ENCODE measurements around the gene CHRM3. TPM values are rescaled to one million over a fixed set of nuclear protein-coding genes. Genes with fewer than 3 reads are reported as not detected.

CHRM3 gene
- total and polyA plus RNA-seq, 2 experiments from 2014 or later = 0.93 to 1.6 TPM

- no peak for DNase-seq (ENCODE audit: low read depth in 1 of 2, low spot score in 1 of 2)
- no peak overlapping the region for H3K27ac ChIP-seq
- H3K4me3 ChIP-seq = no peak overlapping the region
- no peaks in the 10 kb centered on the region for H3K9me3 ChIP-seq (ENCODE audit: low read depth)
- H3K4me1 ChIP-seq (ENCODE audit: low read depth) = no peaks in the 10 kb centered on the region
- no peak for TF ChIP-seq CTCF (IDR thresholded peaks at IDR 0.05; ENCODE audit: low read depth, low read length)
- no peaks in the 10 kb centered on the region for H3K27me3 ChIP-seq
- no peaks in the 10 kb centered on the region for H3K36me3 ChIP-seq
These were observed 32.8 kb upstream of the CHRM3 start for GRCh38 chr1:239353536-239353935.

- DNase-seq (ENCODE audit: low read depth in 1 of 2, low spot score in 1 of 2) = no peak
- no peak for TF ChIP-seq CTCF (IDR thresholded peaks at IDR 0.05; ENCODE audit: low read depth, low read length)
- H3K27ac ChIP-seq = no peak overlapping the region
- H3K4me3 ChIP-seq = no peak overlapping the region
- no peaks in the 10 kb centered on the region for H3K27me3 ChIP-seq
- H3K4me1 ChIP-seq (ENCODE audit: low read depth) = no peaks in the 10 kb centered on the region
- H3K9me3 ChIP-seq (ENCODE audit: low read depth) = no peaks in the 10 kb centered on the region
- no peaks in the 10 kb centered on the region for H3K36me3 ChIP-seq
These were observed 32.1 kb upstream of the CHRM3 start for GRCh38 chr1:239354231-239354630.

- Histone ChIP-seq H3K27me3 (no peaks in the 10 kb centered on the region), H3K9me3 (ENCODE audit: low read depth) (no peaks in the 10 kb centered on the region), H3K27ac (no peak overlapping the region), H3K4me1 (ENCODE audit: low read depth) (no peaks in the 10 kb centered on the region), H3K36me3 (no peaks in the 10 kb centered on the region), H3K4me3 (no peak overlapping the region)
- no peak for DNase-seq (ENCODE audit: low read depth in 1 of 2, low spot score in 1 of 2)
- no peak for TF ChIP-seq CTCF (IDR thresholded peaks at IDR 0.05; ENCODE audit: low read depth, low read length)
These were observed 28.5 kb upstream of the CHRM3 start for GRCh38 chr1:239357867-239358266.

GRCh38 chr1:239361403-239361802 is 25.0 kb upstream of the CHRM3 start:
- H3K27me3 ChIP-seq = no peaks in the 10 kb centered on the region
- DNase-seq (ENCODE audit: low read depth in 1 of 2, low spot score in 1 of 2) = peak in 1 of 2 donors; percentile 3
- no peaks in the 10 kb centered on the region for H3K4me1 ChIP-seq (ENCODE audit: low read depth)
- H3K4me3 ChIP-seq = no peak overlapping the region
- no peak overlapping the region for H3K27ac ChIP-seq
- no peaks in the 10 kb centered on the region for H3K9me3 ChIP-seq (ENCODE audit: low read depth)
- TF ChIP-seq CTCF (IDR thresholded peaks at IDR 0.05; ENCODE audit: low read depth, low read length) = no peak
- no peaks in the 10 kb centered on the region for H3K36me3 ChIP-seq

GRCh38 chr1:239363930-239364329 is 22.4 kb upstream of the CHRM3 start:
- H3K4me3 ChIP-seq = no peak overlapping the region
- no peaks in the 10 kb centered on the region for H3K9me3 ChIP-seq (ENCODE audit: low read depth)
- TF ChIP-seq CTCF (IDR thresholded peaks at IDR 0.05; ENCODE audit: low read depth, low read length) = no peak

More at GRCh38 chr1:239363930-239364329, 22.4 kb upstream of the CHRM3 start:
- H3K27ac ChIP-seq = no peak overlapping the region
- no peaks in the 10 kb centered on the region for H3K36me3 ChIP-seq
- no peaks in the 10 kb centered on the region for H3K4me1 ChIP-seq (ENCODE audit: low read depth)
- no peak for DNase-seq (ENCODE audit: low read depth in 1 of 2, low spot score in 1 of 2)
- H3K27me3 ChIP-seq = no peaks in the 10 kb centered on the region

All from cardiac muscle cell (in vitro differentiated cells and primary cell).